22Rv1 (cell line): ENCODE data around the gene DUS4L.

Experiments used
- CTCF ChIP-seq: fragments of 450-650 bp; IDR thresholded peaks from 2 replicates; pipeline ENCODE4 v1.5.1; 2017; ENCODE audit warnings: mild to moderate bottlenecking
- ZFX ChIP-seq: fragments of 450-650 bp; IDR thresholded peaks from 2 replicates; pipeline ENCODE4 v1.6.1; 2017; ENCODE audit warnings: antibody characterized with exemption, borderline replicate concordance

DNA sequence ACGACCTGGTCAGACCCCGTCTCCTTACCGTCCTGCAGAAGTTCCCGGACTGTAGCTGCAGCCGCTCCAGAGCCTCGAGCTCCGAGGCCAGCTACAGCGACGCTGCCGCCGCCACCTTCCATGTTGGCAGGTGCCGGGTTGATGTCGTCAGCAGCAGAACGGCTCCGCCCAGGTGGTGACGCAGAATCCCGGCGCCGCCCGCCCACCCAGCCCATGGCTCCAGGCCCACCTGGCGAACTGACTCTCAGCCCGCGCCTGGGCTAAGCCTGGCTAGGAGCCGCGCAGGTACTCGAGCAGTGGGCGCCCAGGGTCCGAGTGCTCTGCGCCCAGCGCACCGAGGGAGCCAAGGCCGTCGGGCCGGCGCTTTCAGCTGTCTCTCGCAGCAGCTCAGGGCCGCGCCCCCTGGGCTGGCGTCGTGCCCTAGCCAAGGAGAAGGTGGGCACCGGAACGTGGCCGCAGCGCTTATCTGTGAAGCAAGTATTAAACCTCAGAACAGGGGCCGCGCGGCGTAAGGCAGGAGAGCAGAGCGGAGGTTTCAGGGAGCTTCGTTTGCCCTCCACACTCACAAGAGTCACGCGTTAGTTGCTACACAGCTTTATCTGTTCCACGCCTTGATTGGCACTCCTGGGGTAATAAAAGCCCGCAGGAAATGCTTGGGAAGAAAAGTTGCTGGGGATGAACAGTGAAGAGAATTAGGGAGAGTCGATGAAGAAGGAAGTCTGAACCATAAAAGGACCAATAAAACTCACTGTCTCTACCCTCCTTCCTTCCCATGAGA is at the start of gene DUS4L, which contains the start of gene COG5:
- TF ChIP-seq CTCF (no peak), ZFX (no peak)
